Cardiac fibroblast (primary cell): ENCODE measurements around the gene TNS2.

Source experiments
- DNase-seq, 2 donors: peaks; one replicate each; pipeline versions ENCODE4 v3.0.0 to v3.0.0-alpha.2; 2010; ENCODE audit warnings: low read depth in 2 of 2
- H3K4me3 ChIP-seq, 2 donors: replicated peaks in 1 of 2; 1 replicate in 1 of 2; 2 replicates in 1 of 2; pipeline ENCODE4 v1.5.1; 2011; ENCODE audit warnings: low read depth in 2 of 2, low read length in 2 of 2, mild to moderate bottlenecking in 2 of 2, moderate library complexity in 1 of 2
- CTCF ChIP-seq: IDR thresholded peaks from one replicate; pipeline ENCODE4 v1.5.1; 2011; ENCODE audit warnings: low read depth, mild to moderate bottlenecking, low read length, inconsistent platforms

Gene TNS2, protein sequence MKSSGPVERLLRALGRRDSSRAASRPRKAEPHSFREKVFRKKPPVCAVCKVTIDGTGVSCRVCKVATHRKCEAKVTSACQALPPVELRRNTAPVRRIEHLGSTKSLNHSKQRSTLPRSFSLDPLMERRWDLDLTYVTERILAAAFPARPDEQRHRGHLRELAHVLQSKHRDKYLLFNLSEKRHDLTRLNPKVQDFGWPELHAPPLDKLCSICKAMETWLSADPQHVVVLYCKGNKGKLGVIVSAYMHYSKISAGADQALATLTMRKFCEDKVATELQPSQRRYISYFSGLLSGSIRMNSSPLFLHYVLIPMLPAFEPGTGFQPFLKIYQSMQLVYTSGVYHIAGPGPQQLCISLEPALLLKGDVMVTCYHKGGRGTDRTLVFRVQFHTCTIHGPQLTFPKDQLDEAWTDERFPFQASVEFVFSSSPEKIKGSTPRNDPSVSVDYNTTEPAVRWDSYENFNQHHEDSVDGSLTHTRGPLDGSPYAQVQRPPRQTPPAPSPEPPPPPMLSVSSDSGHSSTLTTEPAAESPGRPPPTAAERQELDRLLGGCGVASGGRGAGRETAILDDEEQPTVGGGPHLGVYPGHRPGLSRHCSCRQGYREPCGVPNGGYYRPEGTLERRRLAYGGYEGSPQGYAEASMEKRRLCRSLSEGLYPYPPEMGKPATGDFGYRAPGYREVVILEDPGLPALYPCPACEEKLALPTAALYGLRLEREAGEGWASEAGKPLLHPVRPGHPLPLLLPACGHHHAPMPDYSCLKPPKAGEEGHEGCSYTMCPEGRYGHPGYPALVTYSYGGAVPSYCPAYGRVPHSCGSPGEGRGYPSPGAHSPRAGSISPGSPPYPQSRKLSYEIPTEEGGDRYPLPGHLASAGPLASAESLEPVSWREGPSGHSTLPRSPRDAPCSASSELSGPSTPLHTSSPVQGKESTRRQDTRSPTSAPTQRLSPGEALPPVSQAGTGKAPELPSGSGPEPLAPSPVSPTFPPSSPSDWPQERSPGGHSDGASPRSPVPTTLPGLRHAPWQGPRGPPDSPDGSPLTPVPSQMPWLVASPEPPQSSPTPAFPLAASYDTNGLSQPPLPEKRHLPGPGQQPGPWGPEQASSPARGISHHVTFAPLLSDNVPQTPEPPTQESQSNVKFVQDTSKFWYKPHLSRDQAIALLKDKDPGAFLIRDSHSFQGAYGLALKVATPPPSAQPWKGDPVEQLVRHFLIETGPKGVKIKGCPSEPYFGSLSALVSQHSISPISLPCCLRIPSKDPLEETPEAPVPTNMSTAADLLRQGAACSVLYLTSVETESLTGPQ (N-terminal part only)

DNA sequence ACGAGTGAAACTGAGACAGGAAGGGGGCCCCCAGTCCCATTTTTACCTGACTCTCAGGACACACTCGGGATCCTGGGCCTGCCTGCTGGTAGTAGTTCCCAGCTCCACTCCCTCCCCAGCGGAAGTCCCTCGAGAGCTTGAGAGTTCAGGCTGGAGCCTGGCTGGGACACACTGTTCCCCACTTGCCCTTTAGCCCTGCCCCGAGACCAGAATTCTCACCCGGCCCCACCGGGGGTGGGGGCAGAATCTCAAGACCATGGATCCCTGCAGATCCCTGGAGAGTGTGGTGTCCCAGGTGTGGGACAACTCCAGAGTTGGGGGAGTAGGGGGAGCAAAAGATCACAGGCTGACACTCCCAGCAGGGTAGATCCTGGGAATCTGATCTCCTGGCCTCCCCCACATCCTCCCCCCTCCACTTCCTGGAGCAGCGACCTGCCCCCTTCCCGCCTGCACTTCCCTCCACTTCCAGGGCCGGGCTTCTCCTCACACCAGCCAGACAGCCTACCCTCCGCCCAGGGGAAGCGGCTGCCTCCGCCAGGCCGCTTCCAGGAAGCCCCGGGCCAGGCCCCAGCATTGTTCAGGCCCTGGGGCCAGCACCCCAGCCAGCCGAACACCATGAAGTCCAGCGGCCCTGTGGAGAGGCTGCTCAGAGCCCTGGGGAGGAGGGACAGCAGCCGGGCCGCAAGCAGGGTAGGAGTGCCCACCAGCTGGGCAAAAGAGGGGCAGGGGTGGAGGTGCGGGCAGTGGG, at the start of gene TNS2:
Gene TNS2, plus strand, starts transcription at position 495 of the 748 bp plus-strand sequence. Its CDS starts 121 bp downstream, at position 616.
- TF ChIP-seq CTCF, result no peak
- peak within 1 kb of the TSS; percentile 85 to 93 for H3K4me3 ChIP-seq
- DNase-seq, result peak; percentile 67 to 86

GRCh38 chr12:53004178-53004577, 45.7 kb upstream of the TNS2 start:
- no peak overlapping the region for H3K4me3 ChIP-seq
- DNase-seq, result peak; percentile 31 to 50
- TF ChIP-seq CTCF, result no peak

GRCh38 chr12:53004582-53004981, 45.3 kb upstream of the TNS2 start:
- TF ChIP-seq CTCF, result no peak
- H3K4me3 ChIP-seq, result peak overlapping the region in 1 of 2 donors; percentile 83
- peak; percentile 41 to 53 for DNase-seq

GRCh38 chr12:53005215-53005985, 44.5 kb upstream of the TNS2 start:
- peak; percentile 12 to 18 for DNase-seq
- H3K4me3 ChIP-seq, result peak overlapping the region; percentile 83 to 90
- no peak for TF ChIP-seq CTCF

GRCh38 chr12:53005986-53006809, 43.7 kb upstream of the TNS2 start, which contains the start of gene EIF4B:
TSS of gene EIF4B (plus strand) at chr12:53006456. CDS start at chr12:53006484, 28 bp downstream.
- H3K4me3 ChIP-seq, result peak within 1 kb of the TSS; percentile 83 to 90
- no peak for TF ChIP-seq CTCF
- DNase-seq, result peak; percentile 100
